ENCODE data around the gene AGPAT1.

The AGPAT1 gene

GRCh38 chr6:32127717-32128592 is 47.9 kb downstream of the AGPAT1 start, which contains the start of gene ATF6B:
ATF6B (minus strand) TSS chr6:32128246; CDS start chr6:32128207, 39 bp downstream.
- Histone ChIP-seq H3K36me3 (no peaks in the 10 kb centered on the region; the same call in none of the 2 replicates), H3K27me3 (no peaks in the 10 kb centered on the region), H3K9me3 (no peaks in the 10 kb centered on the region), H3K4me3 (ENCODE audit: low read depth, low read length) (peak within 1 kb of the TSS; percentile 98), H3K4me1 (peaks cover 5% of the 10 kb centered on the region)
- TF ChIP-seq, protein P1, sequence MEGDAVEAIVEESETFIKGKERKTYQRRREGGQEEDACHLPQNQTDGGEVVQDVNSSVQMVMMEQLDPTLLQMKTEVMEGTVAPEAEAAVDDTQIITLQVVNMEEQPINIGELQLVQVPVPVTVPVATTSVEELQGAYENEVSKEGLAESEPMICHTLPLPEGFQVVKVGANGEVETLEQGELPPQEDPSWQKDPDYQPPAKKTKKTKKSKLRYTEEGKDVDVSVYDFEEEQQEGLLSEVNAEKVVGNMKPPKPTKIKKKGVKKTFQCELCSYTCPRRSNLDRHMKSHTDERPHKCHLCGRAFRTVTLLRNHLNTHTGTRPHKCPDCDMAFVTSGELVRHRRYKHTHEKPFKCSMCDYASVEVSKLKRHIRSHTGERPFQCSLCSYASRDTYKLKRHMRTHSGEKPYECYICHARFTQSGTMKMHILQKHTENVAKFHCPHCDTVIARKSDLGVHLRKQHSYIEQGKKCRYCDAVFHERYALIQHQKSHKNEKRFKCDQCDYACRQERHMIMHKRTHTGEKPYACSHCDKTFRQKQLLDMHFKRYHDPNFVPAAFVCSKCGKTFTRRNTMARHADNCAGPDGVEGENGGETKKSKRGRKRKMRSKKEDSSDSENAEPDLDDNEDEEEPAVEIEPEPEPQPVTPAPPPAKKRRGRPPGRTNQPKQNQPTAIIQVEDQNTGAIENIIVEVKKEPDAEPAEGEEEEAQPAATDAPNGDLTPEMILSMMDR (IDR thresholded peaks at IDR 0.05; ENCODE audit: low read depth, low read length): no peak
- peak; percentile 97 for DNase-seq

DNA sequence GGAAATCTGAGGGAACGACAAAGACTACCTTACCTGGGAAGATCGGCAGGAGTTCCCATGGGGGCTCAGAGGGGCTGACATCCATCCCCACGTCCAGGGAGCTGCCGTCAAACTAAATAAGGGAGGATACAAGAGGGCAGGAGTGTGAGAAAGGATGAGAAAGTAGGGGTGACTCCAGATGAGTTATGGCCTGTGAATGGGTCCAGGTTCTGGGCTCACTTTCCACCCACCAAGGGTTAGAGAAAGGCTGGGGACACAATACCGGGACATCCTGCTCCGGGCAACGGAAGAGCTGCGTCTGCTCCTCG is 48.5 kb downstream of the AGPAT1 start:
- no peak for DNase-seq
- Histone ChIP-seq H3K4me3 (ENCODE audit: low read depth, low read length) (peak overlapping the region; percentile 98), H3K27me3 (no peaks in the 10 kb centered on the region), H3K9me3 (no peaks in the 10 kb centered on the region), H3K4me1 (peaks cover 5% of the 10 kb centered on the region), H3K36me3 (no peaks in the 10 kb centered on the region; the same call in none of the 2 replicates)
- TF ChIP-seq, protein P1 (IDR thresholded peaks at IDR 0.05; ENCODE audit: low read depth, low read length): no peak

GRCh38 chr6:32126880-32127279 is 49.0 kb downstream of the AGPAT1 start:
- DNase-seq: no peak
- TF ChIP-seq, protein P1 (IDR thresholded peaks at IDR 0.05; ENCODE audit: low read depth, low read length): no peak
- peaks cover 5% of the 10 kb centered on the region for H3K4me1 ChIP-seq
- H3K9me3 ChIP-seq: no peaks in the 10 kb centered on the region
- no peaks in the 10 kb centered on the region for H3K27me3 ChIP-seq
- peak overlapping the region; percentile 98 for H3K4me3 ChIP-seq (ENCODE audit: low read depth, low read length)
- peaks cover 2% of the 10 kb centered on the region for H3K36me3 ChIP-seq

DNA sequence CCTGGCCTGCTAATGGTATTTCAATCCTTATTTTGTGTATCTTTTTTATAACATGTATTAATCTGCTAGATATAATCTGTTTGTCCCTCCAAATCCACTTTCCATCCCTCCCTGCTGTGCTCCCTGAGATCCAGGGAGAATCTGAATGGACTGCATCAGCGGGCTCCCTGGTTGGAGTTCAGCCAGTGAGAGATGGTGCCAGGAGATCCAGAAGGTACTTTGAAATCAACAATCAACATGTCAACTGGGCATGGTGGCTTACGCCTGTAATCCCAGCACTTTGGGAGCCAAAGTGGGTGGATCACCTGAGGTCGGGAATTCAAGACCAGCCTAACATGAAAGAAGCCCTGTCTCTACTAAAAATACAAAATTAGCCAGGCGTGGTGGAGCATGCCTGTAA is 52.2 kb downstream of the AGPAT1 start:
- DNase-seq: no peak
- Histone ChIP-seq H3K9me3 (no peaks in the 10 kb centered on the region), H3K4me1 (peaks cover 4% of the 10 kb centered on the region), H3K4me3 (ENCODE audit: low read depth, low read length) (no peak overlapping the region), H3K36me3 (peaks cover 23% of the 10 kb centered on the region), H3K27me3 (no peaks in the 10 kb centered on the region)
- TF ChIP-seq, protein P1 (IDR thresholded peaks at IDR 0.05; ENCODE audit: low read depth, low read length): no peak

DNA sequence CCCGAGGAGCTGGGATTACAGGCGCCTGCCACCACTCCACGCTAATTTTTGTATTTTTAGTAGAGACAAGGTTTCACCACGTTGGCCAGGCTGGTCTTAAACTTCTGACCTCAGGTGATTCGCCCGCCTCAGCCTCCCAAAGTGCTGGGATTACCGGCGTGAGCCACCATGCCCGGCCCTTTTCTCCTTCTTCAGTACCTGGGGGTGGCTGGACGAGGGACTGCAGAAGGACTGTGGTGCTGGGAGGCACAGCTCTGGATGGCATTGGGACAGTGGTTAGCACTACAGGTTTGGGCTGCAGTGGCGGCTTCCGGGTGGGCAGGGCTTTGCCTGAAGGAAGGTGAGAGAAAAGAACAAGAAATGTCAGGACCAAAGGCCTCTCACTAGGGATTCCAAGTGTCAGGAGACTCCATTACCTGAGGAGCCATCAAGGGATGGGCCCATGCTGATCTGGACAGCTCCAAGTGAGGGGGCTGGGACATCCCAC is 55.3 kb downstream of the AGPAT1 start:
- H3K27me3 ChIP-seq: no peaks in the 10 kb centered on the region
- TF ChIP-seq, protein P1 (IDR thresholded peaks at IDR 0.05; ENCODE audit: low read depth, low read length): no peak
- no peaks in the 10 kb centered on the region; the same call in 1 of the 2 replicates for H3K4me1 ChIP-seq
- H3K36me3 ChIP-seq: peaks cover 37% of the 10 kb centered on the region
- no peaks in the 10 kb centered on the region for H3K9me3 ChIP-seq
- DNase-seq: no peak
- H3K4me3 ChIP-seq (ENCODE audit: low read depth, low read length): no peak overlapping the region

Measured in BE2C (cell line).